ENCODE data around the gene ATG10.
"Not testable (repeated sequence)": the region's sequence is repeated elsewhere in the genome, so short reads cannot be mapped to it uniquely, and the experiment has no call there.

ATG10 gene

GRCh38 chr5:82054004-82054710, 82.3 kb downstream of the ATG10 start:
- H3K18ac ChIP-seq (ENCODE audit: low read length): peak overlapping the region; percentile 34
- no peak overlapping the region for H3K9ac ChIP-seq (ENCODE audit: low read length)
- H3K23ac ChIP-seq (ENCODE audit: low read length): no peak overlapping the region
- H3K4me1 ChIP-seq (ENCODE audit: control insufficient read depth, low read depth, low read length): peaks cover 2% of the 10 kb centered on the region
- no peak overlapping the region for H4K5ac ChIP-seq (ENCODE audit: low read length)
- no peak overlapping the region for H3K4me3 ChIP-seq (ENCODE audit: low read length)
- no peak overlapping the region for H3K56ac ChIP-seq (ENCODE audit: low read length)
- H3K79me2 ChIP-seq (ENCODE audit: control insufficient read depth, insufficient read depth, low read length): no peaks in the 10 kb centered on the region
- no peak overlapping the region for H3K4me2 ChIP-seq (ENCODE audit: low read length)
- H3K27ac ChIP-seq (ENCODE audit: low read depth, low read length): no peak overlapping the region
- no peak overlapping the region for H2BK5ac ChIP-seq (ENCODE audit: low read length)
- no peaks in the 10 kb centered on the region for H3K79me1 ChIP-seq (ENCODE audit: low read length)
- no peak overlapping the region for H2BK15ac ChIP-seq (replicated peaks; ENCODE audit: low read depth)
- H2AK5ac ChIP-seq (ENCODE audit: low read length): no peak overlapping the region
- H3K27me3 ChIP-seq (ENCODE audit: insufficient read depth, low read length, poor library complexity): no peaks in the 10 kb centered on the region
- H3K4ac ChIP-seq (ENCODE audit: low read depth, low read length): no peak overlapping the region
- no peaks in the 10 kb centered on the region for H3K36me3 ChIP-seq (ENCODE audit: control insufficient read depth, insufficient read depth, low read length)
- H4K8ac ChIP-seq (ENCODE audit: low read depth, low read length): no peak overlapping the region
- H2BK120ac ChIP-seq (ENCODE audit: low read depth, low read length): no peak overlapping the region
- peak; percentile 13 for DNase-seq
- WGBS (ENCODE audit: extremely low coverage, insufficient coverage, low lambda C conversion rate): no CpG with 5 or more reads among the region's 3 CpGs

- Histone ChIP-seq H4K5ac (ENCODE audit: low read length) (no peak overlapping the region), H3K79me2 (ENCODE audit: control insufficient read depth, insufficient read depth, low read length) (no peaks in the 10 kb centered on the region), H2BK15ac (replicated peaks; ENCODE audit: low read depth) (no peak overlapping the region), H3K36me3 (ENCODE audit: control insufficient read depth, insufficient read depth, low read length) (no peaks in the 10 kb centered on the region), H3K9ac (ENCODE audit: low read length) (no peak overlapping the region), H2AK5ac (ENCODE audit: low read length) (no peak overlapping the region), H3K4me1 (ENCODE audit: control insufficient read depth, low read depth, low read length) (peaks cover 2% of the 10 kb centered on the region), H2BK5ac (ENCODE audit: low read length) (no peak overlapping the region), H2BK120ac (ENCODE audit: low read depth, low read length) (no peak overlapping the region), H3K27me3 (ENCODE audit: insufficient read depth, low read length, poor library complexity) (no peaks in the 10 kb centered on the region), H3K23ac (ENCODE audit: low read length) (no peak overlapping the region), H4K8ac (ENCODE audit: low read depth, low read length) (no peak overlapping the region), H3K4ac (ENCODE audit: low read depth, low read length) (no peak overlapping the region), H3K4me2 (ENCODE audit: low read length) (no peak overlapping the region), H3K56ac (ENCODE audit: low read length) (no peak overlapping the region), H3K18ac (ENCODE audit: low read length) (no peak overlapping the region), H3K4me3 (ENCODE audit: low read length) (no peak overlapping the region), H3K27ac (ENCODE audit: low read depth, low read length) (no peak overlapping the region), H3K79me1 (ENCODE audit: low read length) (no peaks in the 10 kb centered on the region)
- DNase-seq: no peak
Observed at GRCh38 chr5:82057051-82057450, 85.2 kb downstream of the ATG10 start.

GRCh38 chr5:82058710-82059109, 86.9 kb downstream of the ATG10 start:
- H3K36me3 ChIP-seq (ENCODE audit: control insufficient read depth, insufficient read depth, low read length): no peaks in the 10 kb centered on the region
- no peaks in the 10 kb centered on the region for H3K79me2 ChIP-seq (ENCODE audit: control insufficient read depth, insufficient read depth, low read length)
- no peak overlapping the region for H4K8ac ChIP-seq (ENCODE audit: low read depth, low read length)
- H3K4ac ChIP-seq (ENCODE audit: low read depth, low read length): no peak overlapping the region
- WGBS (ENCODE audit: extremely low coverage, insufficient coverage, low lambda C conversion rate): no CpG with 5 or more reads among the region's 1 CpG
- H3K27ac ChIP-seq (ENCODE audit: low read depth, low read length): no peak overlapping the region
- H3K4me3 ChIP-seq (ENCODE audit: low read length): no peak overlapping the region
- H3K9ac ChIP-seq (ENCODE audit: low read length): no peak overlapping the region
- no peak overlapping the region for H3K23ac ChIP-seq (ENCODE audit: low read length)
- H2AK5ac ChIP-seq (ENCODE audit: low read length): no peak overlapping the region
- H2BK120ac ChIP-seq (ENCODE audit: low read depth, low read length): no peak overlapping the region
- H2BK5ac ChIP-seq (ENCODE audit: low read length): no peak overlapping the region
- H3K18ac ChIP-seq (ENCODE audit: low read length): no peak overlapping the region
- H4K5ac ChIP-seq (ENCODE audit: low read length): no peak overlapping the region
- no peak for DNase-seq
- no peak overlapping the region for H3K4me2 ChIP-seq (ENCODE audit: low read length)
- no peaks in the 10 kb centered on the region for H3K27me3 ChIP-seq (ENCODE audit: insufficient read depth, low read length, poor library complexity)
- peaks cover 2% of the 10 kb centered on the region for H3K4me1 ChIP-seq (ENCODE audit: control insufficient read depth, low read depth, low read length)
- H3K56ac ChIP-seq (ENCODE audit: low read length): no peak overlapping the region
- H2BK15ac ChIP-seq (replicated peaks; ENCODE audit: low read depth): no peak overlapping the region
- H3K79me1 ChIP-seq (ENCODE audit: low read length): no peaks in the 10 kb centered on the region

GRCh38 chr5:82066791-82067190, 95.0 kb downstream of the ATG10 start:
- Histone ChIP-seq H3K4me3 (ENCODE audit: low read length) (no peak overlapping the region), H2BK120ac (ENCODE audit: low read depth, low read length) (no peak overlapping the region), H3K4me1 (ENCODE audit: control insufficient read depth, low read depth, low read length) (no peaks in the 10 kb centered on the region), H3K79me1 (ENCODE audit: low read length) (no peaks in the 10 kb centered on the region), H2BK5ac (ENCODE audit: low read length) (no peak overlapping the region), H3K27me3 (ENCODE audit: insufficient read depth, low read length, poor library complexity) (no peaks in the 10 kb centered on the region), H3K4ac (ENCODE audit: low read depth, low read length) (no peak overlapping the region), H3K23ac (ENCODE audit: low read length) (no peak overlapping the region), H3K9ac (ENCODE audit: low read length) (no peak overlapping the region), H3K27ac (ENCODE audit: low read depth, low read length) (no peak overlapping the region), H4K5ac (ENCODE audit: low read length) (no peak overlapping the region), H4K8ac (ENCODE audit: low read depth, low read length) (no peak overlapping the region), H3K18ac (ENCODE audit: low read length) (no peak overlapping the region), H3K36me3 (ENCODE audit: control insufficient read depth, insufficient read depth, low read length) (no peaks in the 10 kb centered on the region), H2BK15ac (replicated peaks; ENCODE audit: low read depth) (no peak overlapping the region), H3K56ac (ENCODE audit: low read length) (no peak overlapping the region), H3K4me2 (ENCODE audit: low read length) (no peak overlapping the region), H3K79me2 (ENCODE audit: control insufficient read depth, insufficient read depth, low read length) (no peaks in the 10 kb centered on the region), H2AK5ac (ENCODE audit: low read length) (no peak overlapping the region)
- no peak for DNase-seq

GRCh38 chr5:82068042-82068441, 96.2 kb downstream of the ATG10 start:
- not testable (repeated sequence) for H4K8ac ChIP-seq (ENCODE audit: low read depth, low read length); H3K4me2 ChIP-seq (ENCODE audit: low read length); H3K9ac ChIP-seq (ENCODE audit: low read length); H3K79me1 ChIP-seq (ENCODE audit: low read length); H2BK120ac ChIP-seq (ENCODE audit: low read depth, low read length); H3K18ac ChIP-seq (ENCODE audit: low read length); H3K27me3 ChIP-seq (ENCODE audit: insufficient read depth, low read length, poor library complexity); H2AK5ac ChIP-seq (ENCODE audit: low read length); H3K56ac ChIP-seq (ENCODE audit: low read length); H3K23ac ChIP-seq (ENCODE audit: low read length); H4K5ac ChIP-seq (ENCODE audit: low read length); H2BK15ac ChIP-seq (replicated peaks; ENCODE audit: low read depth); H2BK5ac ChIP-seq (ENCODE audit: low read length); H3K27ac ChIP-seq (ENCODE audit: low read depth, low read length); H3K79me2 ChIP-seq (ENCODE audit: control insufficient read depth, insufficient read depth, low read length); H3K4me3 ChIP-seq (ENCODE audit: low read length); DNase-seq; H3K36me3 ChIP-seq (ENCODE audit: control insufficient read depth, insufficient read depth, low read length); H3K4me1 ChIP-seq (ENCODE audit: control insufficient read depth, low read depth, low read length); H3K4ac ChIP-seq (ENCODE audit: low read depth, low read length)
- no CpG with 5 or more reads among the region's 3 CpGs for WGBS (ENCODE audit: extremely low coverage, insufficient coverage, low lambda C conversion rate)

GRCh38 chr5:82068723-82069122, 96.9 kb downstream of the ATG10 start:
- DNase-seq: no peak
- Histone ChIP-seq H3K79me2 (ENCODE audit: control insufficient read depth, insufficient read depth, low read length) (no peaks in the 10 kb centered on the region), H3K9ac (ENCODE audit: low read length) (no peak overlapping the region), H3K27me3 (ENCODE audit: insufficient read depth, low read length, poor library complexity) (no peaks in the 10 kb centered on the region), H3K27ac (ENCODE audit: low read depth, low read length) (no peak overlapping the region), H4K8ac (ENCODE audit: low read depth, low read length) (no peak overlapping the region), H3K4me1 (ENCODE audit: control insufficient read depth, low read depth, low read length) (no peaks in the 10 kb centered on the region), H4K5ac (ENCODE audit: low read length) (no peak overlapping the region), H3K23ac (ENCODE audit: low read length) (no peak overlapping the region), H2BK15ac (replicated peaks; ENCODE audit: low read depth) (no peak overlapping the region), H2BK120ac (ENCODE audit: low read depth, low read length) (no peak overlapping the region), H3K4me2 (ENCODE audit: low read length) (no peak overlapping the region), H2BK5ac (ENCODE audit: low read length) (no peak overlapping the region), H3K56ac (ENCODE audit: low read length) (no peak overlapping the region), H3K18ac (ENCODE audit: low read length) (no peak overlapping the region), H3K36me3 (ENCODE audit: control insufficient read depth, insufficient read depth, low read length) (no peaks in the 10 kb centered on the region), H3K79me1 (ENCODE audit: low read length) (no peaks in the 10 kb centered on the region), H2AK5ac (ENCODE audit: low read length) (no peak overlapping the region), H3K4me3 (ENCODE audit: low read length) (no peak overlapping the region), H3K4ac (ENCODE audit: low read depth, low read length) (no peak overlapping the region)
- WGBS (ENCODE audit: extremely low coverage, insufficient coverage, low lambda C conversion rate): no CpG with 5 or more reads among the region's 2 CpGs
